ENCODE results near the gene MYL7. TPM values are rescaled to one million over a fixed set of nuclear protein-coding genes. Genes with fewer than 3 reads are reported as not detected.

Gene MYL7
- polyA plus RNA-seq, 1 of the 3 experiments (the other 2 are of a cell fraction) = not detected

DNA sequence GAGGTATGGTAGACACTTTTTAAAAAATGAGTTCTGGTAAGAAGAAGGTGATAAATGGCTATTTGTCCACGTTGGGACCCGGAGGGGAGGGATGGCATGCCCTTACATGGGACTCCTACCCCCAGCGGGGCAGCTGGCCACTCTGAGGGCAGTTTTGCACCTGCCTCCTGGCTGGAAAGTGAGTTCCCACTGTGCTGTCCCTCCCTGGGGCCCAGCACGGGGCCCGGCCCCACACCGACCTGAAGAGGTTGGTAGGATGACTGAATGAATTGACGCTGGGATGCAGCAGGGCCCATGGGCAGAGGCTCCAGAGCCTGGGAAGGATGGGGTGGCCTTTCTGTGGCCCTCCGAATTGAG, 37.6 kb downstream of the MYL7 start:
- no peak overlapping the region; the same call in 1 of the 2 replicates for H3K9ac ChIP-seq
- POLR2A ChIA-PET = interaction anchor here (1.6 kb wide), 1 partner anchor 12 kb away, joined by 4 read pairs; no protein-coding TSS in a partner anchor
- H3K9me3 ChIP-seq = no peaks in the 10 kb centered on the region
- H3K4me1 ChIP-seq (ENCODE audit: control insufficient read depth in 1 of 2, insufficient read depth in 2 of 2, low read depth in 1 of 2, low read length in 1 of 2) = peaks cover 27 to 42% of the 10 kb centered on the region in 2 experiments; a peak in 2 of 4 replicates
- H3F3A ChIP-seq (replicated peaks; ENCODE audit: insufficient read depth) = peaks cover 40% of the 10 kb centered on the region
- no peak overlapping the region for H2AFZ ChIP-seq (ENCODE audit: low read depth)
- H3K4me2 ChIP-seq = peak overlapping the region; percentile 29; the same call in 1 of the 2 replicates
- no peaks in the 10 kb centered on the region for H4K20me1 ChIP-seq (ENCODE audit: insufficient read depth)
- TF ChIP-seq FOXJ3 (CRISPR knock-in tag; IDR thresholded peaks at IDR 0.05) (no peak), MEF2A (IDR thresholded peaks at IDR 0.05; ENCODE audit: borderline replicate concordance, low read depth) (no peak)
- TF ChIP-seq, protein P1, sequence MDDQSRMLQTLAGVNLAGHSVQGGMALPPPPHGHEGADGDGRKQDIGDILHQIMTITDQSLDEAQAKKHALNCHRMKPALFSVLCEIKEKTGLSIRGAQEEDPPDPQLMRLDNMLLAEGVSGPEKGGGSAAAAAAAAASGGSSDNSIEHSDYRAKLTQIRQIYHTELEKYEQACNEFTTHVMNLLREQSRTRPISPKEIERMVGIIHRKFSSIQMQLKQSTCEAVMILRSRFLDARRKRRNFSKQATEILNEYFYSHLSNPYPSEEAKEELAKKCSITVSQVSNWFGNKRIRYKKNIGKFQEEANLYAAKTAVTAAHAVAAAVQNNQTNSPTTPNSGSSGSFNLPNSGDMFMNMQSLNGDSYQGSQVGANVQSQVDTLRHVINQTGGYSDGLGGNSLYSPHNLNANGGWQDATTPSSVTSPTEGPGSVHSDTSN (IDR thresholded peaks at IDR 0.05) = no peak
- WGBS (ENCODE audit: low lambda C conversion rate) = 86% methylated on average over 8 of the region's 8 CpGs
- H3K36me3 ChIP-seq (replicated peaks in 1 of 2; ENCODE audit: control insufficient read depth in 1 of 2, insufficient read depth in 2 of 2, low read length in 1 of 2) = peaks cover 5 to 22% of the 10 kb centered on the region in 2 experiments
- peaks cover 41% of the 10 kb centered on the region for H3K79me2 ChIP-seq (ENCODE audit: insufficient read depth)
- no peaks in the 10 kb centered on the region for H3K27me3 ChIP-seq (ENCODE audit: insufficient read depth)
- H3K9me2 ChIP-seq = no peaks in the 10 kb centered on the region
- no peak for DNase-seq
- CTCF ChIA-PET = interaction anchor here (1.0 to 2.8 kb wide), 4 partner anchors 15 to 387 kb away, joined by 3 to 12 read pairs (median 3); partner anchors contain the start of genes NUDCD3 and POLD2
- H3K4me3 ChIP-seq (ENCODE audit: low read depth in 2 of 2, low read length in 1 of 2) = peak overlapping the region in 1 of 2 experiments; percentile 51; a peak in 2 of 4 replicates
- peak overlapping the region; percentile 45 to 93; a peak in 3 of 4 replicates for H3K27ac ChIP-seq (ENCODE audit: low read depth in 2 of 2, low read length in 1 of 2)

DNA sequence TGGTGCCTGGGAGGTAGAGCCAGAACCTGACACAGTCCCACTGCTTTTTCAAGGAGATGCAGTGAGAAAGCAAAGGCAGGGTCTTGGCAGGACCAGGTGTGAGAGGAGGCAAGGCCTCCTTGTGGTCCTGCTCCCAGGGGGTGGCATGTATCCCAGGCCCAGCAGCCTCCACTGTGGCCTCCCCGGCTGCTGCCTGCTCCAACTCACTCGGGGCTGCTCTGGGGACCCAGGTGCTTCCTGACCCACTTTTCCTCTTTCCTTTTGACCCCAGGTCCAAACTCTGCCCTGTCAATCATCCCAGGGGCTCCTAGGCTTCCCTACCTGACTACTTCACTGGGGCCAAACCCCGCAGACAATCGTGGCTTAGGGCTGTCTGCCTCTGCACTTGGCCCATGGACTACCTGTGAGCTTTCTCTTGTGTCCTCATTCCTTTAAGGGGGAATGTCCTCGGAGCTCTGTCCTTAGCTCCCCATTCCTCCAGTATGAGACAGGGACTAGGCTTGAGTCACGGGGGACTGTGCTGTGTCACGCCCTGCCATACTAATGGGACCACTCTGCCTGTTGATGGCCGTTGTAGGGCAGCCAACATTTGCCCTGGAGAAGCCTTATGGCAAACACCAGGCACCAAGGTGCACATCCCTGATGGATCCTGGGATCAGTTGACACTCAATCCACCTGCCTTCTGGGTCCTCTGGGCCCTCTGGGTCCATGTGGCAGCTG, 38.1 kb downstream of the MYL7 start:
- no peaks in the 10 kb centered on the region for H4K20me1 ChIP-seq (ENCODE audit: insufficient read depth)
- peak overlapping the region in 1 of 2 experiments; percentile 93; a peak in 2 of 4 replicates for H3K27ac ChIP-seq (ENCODE audit: low read depth in 2 of 2, low read length in 1 of 2)
- peaks cover 5 to 17% of the 10 kb centered on the region in 2 experiments for H3K36me3 ChIP-seq (replicated peaks in 1 of 2; ENCODE audit: control insufficient read depth in 1 of 2, insufficient read depth in 2 of 2, low read length in 1 of 2)
- no peak overlapping the region for H3K4me3 ChIP-seq (ENCODE audit: low read depth in 2 of 2, low read length in 1 of 2)
- peaks cover 42% of the 10 kb centered on the region for H3F3A ChIP-seq (replicated peaks; ENCODE audit: insufficient read depth)
- ChIA-PET POLR2A (interaction anchor here (1.6 kb wide), 1 partner anchor 12 kb away, joined by 4 read pairs; no protein-coding TSS in a partner anchor), CTCF (interaction anchor here (0.7 to 1.4 kb wide), 5 partner anchors 20 to 387 kb away, joined by 3 read pairs; partner anchors contain the start of genes NUDCD3 and POLD2)
- H3K79me2 ChIP-seq (ENCODE audit: insufficient read depth) = peaks cover 38% of the 10 kb centered on the region
- WGBS (ENCODE audit: low lambda C conversion rate) = 84% methylated on average over 8 of the region's 8 CpGs
- H3K4me2 ChIP-seq = peak overlapping the region; percentile 29; the same call in 1 of the 2 replicates
- peaks cover 27 to 42% of the 10 kb centered on the region in 2 experiments; a peak in 2 of 4 replicates for H3K4me1 ChIP-seq (ENCODE audit: control insufficient read depth in 1 of 2, insufficient read depth in 2 of 2, low read depth in 1 of 2, low read length in 1 of 2)
- no peaks in the 10 kb centered on the region for H3K27me3 ChIP-seq (ENCODE audit: insufficient read depth)
- TF ChIP-seq FOSL2 (IDR thresholded peaks at IDR 0.05; ENCODE audit: borderline replicate concordance, low read depth) (no peak), RFX5 (IDR thresholded peaks at IDR 0.05; ENCODE audit: low read length) (no peak), FOXM1 (IDR thresholded peaks at IDR 0.05; ENCODE audit: low read depth) (no peak), EZH2phosphoT487 (IDR thresholded peaks at IDR 0.05; ENCODE audit: borderline replicate concordance, low read depth) (no peak), FOXJ3 (CRISPR knock-in tag; IDR thresholded peaks at IDR 0.05) (no peak), MXI1 (IDR thresholded peaks at IDR 0.05; ENCODE audit: low read depth, low read length) (no peak), TEAD4 (IDR thresholded peaks at IDR 0.05; ENCODE audit: borderline replicate concordance, insufficient read depth) (no peak), RCOR1 (IDR thresholded peaks at IDR 0.05; ENCODE audit: low read length) (no peak)
- TF ChIP-seq, protein P1 (IDR thresholded peaks at IDR 0.05) = no peak
- TF ChIP-seq, protein P2, sequence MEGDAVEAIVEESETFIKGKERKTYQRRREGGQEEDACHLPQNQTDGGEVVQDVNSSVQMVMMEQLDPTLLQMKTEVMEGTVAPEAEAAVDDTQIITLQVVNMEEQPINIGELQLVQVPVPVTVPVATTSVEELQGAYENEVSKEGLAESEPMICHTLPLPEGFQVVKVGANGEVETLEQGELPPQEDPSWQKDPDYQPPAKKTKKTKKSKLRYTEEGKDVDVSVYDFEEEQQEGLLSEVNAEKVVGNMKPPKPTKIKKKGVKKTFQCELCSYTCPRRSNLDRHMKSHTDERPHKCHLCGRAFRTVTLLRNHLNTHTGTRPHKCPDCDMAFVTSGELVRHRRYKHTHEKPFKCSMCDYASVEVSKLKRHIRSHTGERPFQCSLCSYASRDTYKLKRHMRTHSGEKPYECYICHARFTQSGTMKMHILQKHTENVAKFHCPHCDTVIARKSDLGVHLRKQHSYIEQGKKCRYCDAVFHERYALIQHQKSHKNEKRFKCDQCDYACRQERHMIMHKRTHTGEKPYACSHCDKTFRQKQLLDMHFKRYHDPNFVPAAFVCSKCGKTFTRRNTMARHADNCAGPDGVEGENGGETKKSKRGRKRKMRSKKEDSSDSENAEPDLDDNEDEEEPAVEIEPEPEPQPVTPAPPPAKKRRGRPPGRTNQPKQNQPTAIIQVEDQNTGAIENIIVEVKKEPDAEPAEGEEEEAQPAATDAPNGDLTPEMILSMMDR (IDR thresholded peaks at IDR 0.05) = no peak
- TF ChIP-seq, protein P3, sequence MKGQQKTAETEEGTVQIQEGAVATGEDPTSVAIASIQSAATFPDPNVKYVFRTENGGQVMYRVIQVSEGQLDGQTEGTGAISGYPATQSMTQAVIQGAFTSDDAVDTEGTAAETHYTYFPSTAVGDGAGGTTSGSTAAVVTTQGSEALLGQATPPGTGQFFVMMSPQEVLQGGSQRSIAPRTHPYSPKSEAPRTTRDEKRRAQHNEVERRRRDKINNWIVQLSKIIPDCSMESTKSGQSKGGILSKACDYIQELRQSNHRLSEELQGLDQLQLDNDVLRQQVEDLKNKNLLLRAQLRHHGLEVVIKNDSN (IDR thresholded peaks at IDR 0.05; ENCODE audit: borderline replicate concordance, low read depth) = no peak
- DNase-seq = no peak
- no peaks in the 10 kb centered on the region for H3K9me2 ChIP-seq
- peak overlapping the region; percentile 25; the same call in 1 of the 2 replicates for H3K9ac ChIP-seq
- H3K9me3 ChIP-seq = no peaks in the 10 kb centered on the region
- H2AFZ ChIP-seq (ENCODE audit: low read depth) = no peak overlapping the region
